GM12892 (cell line): Measurements from ENCODE around the gene UGT1A8.

ENCODE experiments used
- POLR2A ChIP-seq: IDR thresholded peaks from 2 replicates; pipeline ENCODE4 v1.6.1; 2011; ENCODE audit warnings: low read depth, low read length, control low read depth
- POLR2AphosphoS5 ChIP-seq: IDR thresholded peaks from 2 replicates; pipeline ENCODE4 v1.6.1; 2011; ENCODE audit warnings: low read depth, low read length, control low read depth
- TAF1 ChIP-seq: IDR thresholded peaks from 2 replicates; pipeline ENCODE4 v1.6.1; 2011; ENCODE audit warnings: low read depth, mild to moderate bottlenecking, control low read depth, low read length, borderline replicate concordance

- TF ChIP-seq POLR2A, result no peak
- TF ChIP-seq TAF1, result no peak
- TF ChIP-seq POLR2AphosphoS5, result no peak
Measured at GRCh38 chr2:233769260-233769659, 151.8 kb downstream of the UGT1A8 start.
